Ovary (tissue), 9 donors: Measurements from ENCODE around the gene ARHGEF7. TPM values are rescaled to one million over a fixed set of nuclear protein-coding genes. Genes with fewer than 3 reads are reported as not detected.

ENCODE experiments used
- DNase-seq, 5 donors: peaks; one replicate each; pipeline ENCODE4 v3.0.0-alpha.2; 2019 to 2020
- H3K27ac ChIP-seq, 2 donors: fragments of 200-600 bp; one replicate each; pipeline versions ENCODE4 v1.5.1 to v1.8.0; 2019 to 2022
- H3K27me3 ChIP-seq: fragments of 200-600 bp; one replicate; pipeline ENCODE4 v1.8.0; 2022
- H3K36me3 ChIP-seq: fragments of 200-600 bp; sonication (generic); one replicate; pipeline ENCODE4 v1.5.1; 2019
- H3K4me1 ChIP-seq: one replicate; pipeline ENCODE4 v1.8.1; 2013; ENCODE audit warnings: mild to moderate bottlenecking, moderate library complexity; ENCODE audit not compliant: insufficient read depth
- H3K4me3 ChIP-seq: fragments of 200-600 bp; sonication (generic); one replicate; pipeline ENCODE4 v1.5.1; 2017
- H3K9me3 ChIP-seq, 2 donors: fragments of 200-600 bp in 1 of 2; sonication (generic) in 1 of 2; one replicate each; pipeline versions ENCODE4 v1.5.1 to v1.8.1; 2013 to 2019; ENCODE audit warnings: mild to moderate bottlenecking in 1 of 2, moderate library complexity in 1 of 2
- CTCF ChIP-seq, 3 donors: fragments of 450-650 bp in 2 of 3; fragments of 200-600 bp in 1 of 3; IDR thresholded peaks; one replicate each; pipeline versions ENCODE4 v1.5.1 to v1.8.0; 2016 to 2022; ENCODE audit warnings: antibody characterized with exemption in 3 of 3, mild to moderate bottlenecking in 1 of 3
- EP300 ChIP-seq: sonication (generic); formaldehyde crosslinking; IDR thresholded peaks from one replicate; pipeline ENCODE4 v1.6.1; 2017; ENCODE audit warnings: antibody characterized with exemption
- POLR2A ChIP-seq: fragments of 450-650 bp; IDR thresholded peaks from one replicate; pipeline ENCODE4 v1.6.1; 2017; ENCODE audit warnings: antibody characterized with exemption, mild to moderate bottlenecking, moderate library complexity
- WGBS, 3 donors: extraction: QIAGEN DNeasy Blood & Tissue Kit in 1 of 3; methylation state at CpG; one replicate each; pipeline versions ENCODE4 v1.1.5 to v1.1.7; 2013 to 2017; 5-methylcytosine and 5-hydroxymethylcytosine counted together
- intact Hi-C, 4 donors: fragments of 100-400 bp; cut with DNase I; formaldehyde crosslinking; loops; one replicate each; pipeline versions ENCODE4 v1.11.0 to v1.15.1; 2022 to 2023
- polyA plus RNA-seq, 2 donors: library from polyadenylated mRNA; stranded (reverse); fragments of 200-250 nt in 1 of 2; fragments of 350-450 nt in 1 of 2; fragmentation: Illumina TruSeq in 1 of 2; extraction: RNeasy Lipid Tissue Mini Kit (QIAGEN cat#74804) in 1 of 2; gene quantifications; one replicate each; pipeline ENCODE4 v1.2.3, GENCODE V29; 2013 to 2014
- total RNA-seq, 7 donors: library from RNA; depleted of rRNA in 2 of 7; stranded (reverse); fragments of >200 nt in 2 of 7; fragmentation: NEBNext Ultra II Directional in 3 of 7; extraction: Animal tissue kit (Norgen Biotek cat#: 25700) in 3 of 7; gene quantifications; one replicate each; pipeline versions ENCODE4 v1.1.0 to v1.2.4, GENCODE V29; 2016 to 2023
- donor health status: DM: no; HTN: no; CAD: no; lungs with moderate emphysema.
- donor health status: DM: no; HTN: no; CAD: no.
- donor health status: Bipolar disorder and iron deficiency.
- donor health status: DM: yes; HTN: yes; CAD: no.
- donor health status: DM: no; HTN: no; CAD: no.
- donor health status: DM: yes; HTN: yes; CAD: no.

Gene ARHGEF7
- total and polyA plus RNA-seq, 9 donors: 27.6 to 58.5 (median 52.2) TPM

- H3K27ac ChIP-seq: no peak overlapping the region
- H3K27me3 ChIP-seq: no peaks in the 10 kb centered on the region
- H3K4me3 ChIP-seq: no peak overlapping the region
- WGBS, 3 donors: 64 to 76% (median 68%) methylated on average over 4 of the region's 4 CpGs
- DNase-seq: no peak
- TF ChIP-seq CTCF (IDR thresholded peaks at IDR 0.05) (no peak), POLR2A (no peak), EP300 (no peak)
- H3K36me3 ChIP-seq: no peaks in the 10 kb centered on the region
- intact Hi-C loops: loop anchor here in 2 of 4 donors (10.0 kb wide), 2 partner anchors 55 to 295 kb away; partner anchors contain the start of gene ANKRD10 (in 1 of the 2)
- H3K4me1 ChIP-seq: peaks cover 6% of the 10 kb centered on the region
- H3K9me3 ChIP-seq: no peaks in the 10 kb centered on the region
These were observed 95.0 kb downstream of the ARHGEF7 start for GRCh38 chr13:111210091-111210490.

GRCh38 chr13:111210544-111211469, 95.7 kb downstream of the ARHGEF7 start:
- no peak overlapping the region for H3K4me3 ChIP-seq
- no peaks in the 10 kb centered on the region for H3K27me3 ChIP-seq
- intact Hi-C loops: loop anchor here in 2 of 4 donors (10.0 kb wide), 2 partner anchors 56 to 296 kb away; partner anchors contain the start of gene ANKRD10 (in 1 of the 2)
- no peaks in the 10 kb centered on the region for H3K9me3 ChIP-seq
- H3K27ac ChIP-seq: no peak overlapping the region
- H3K4me1 ChIP-seq: peaks cover 6% of the 10 kb centered on the region
- TF ChIP-seq EP300 (no peak), CTCF (IDR thresholded peaks at IDR 0.05) (no peak), POLR2A (no peak)
- H3K36me3 ChIP-seq: no peaks in the 10 kb centered on the region
- 21 to 31% (median 21%) methylated on average over 15 of the region's 15 CpGs for WGBS, 3 donors
- no peak for DNase-seq

- no peaks in the 10 kb centered on the region for H3K27me3 ChIP-seq
- WGBS, 3 donors: 74 to 86% (median 82%) methylated on average over 13 of the region's 13 CpGs
- no peaks in the 10 kb centered on the region for H3K36me3 ChIP-seq
- intact Hi-C loops: loop anchor here in 2 of 4 donors (10.0 kb wide), 2 partner anchors 57 to 297 kb away; partner anchors contain the start of gene ANKRD10 (in 1 of the 2)
- H3K27ac ChIP-seq: no peak overlapping the region
- H3K9me3 ChIP-seq: no peaks in the 10 kb centered on the region
- H3K4me3 ChIP-seq: no peak overlapping the region
- no peak for DNase-seq
- peaks cover 9% of the 10 kb centered on the region for H3K4me1 ChIP-seq
- TF ChIP-seq POLR2A (no peak), CTCF (IDR thresholded peaks at IDR 0.05) (no peak), EP300 (no peak)
These were observed 96.8 kb downstream of the ARHGEF7 start for GRCh38 chr13:111211789-111212516.

GRCh38 chr13:111212517-111212873, 97.4 kb downstream of the ARHGEF7 start:
- Histone ChIP-seq H3K4me3 (no peak overlapping the region), H3K9me3 (no peaks in the 10 kb centered on the region), H3K27me3 (no peaks in the 10 kb centered on the region), H3K36me3 (no peaks in the 10 kb centered on the region), H3K27ac (no peak overlapping the region), H3K4me1 (peaks cover 12% of the 10 kb centered on the region)
- WGBS, 3 donors: 73 to 80% (median 79%) methylated on average over 4 of the region's 4 CpGs
- intact Hi-C loops: loop anchor here in 2 of 4 donors (10.0 kb wide), 2 partner anchors 58 to 298 kb away; partner anchors contain the start of gene ANKRD10 (in 1 of the 2)
- TF ChIP-seq EP300 (no peak), POLR2A (no peak), CTCF (IDR thresholded peaks at IDR 0.05) (no peak)
- DNase-seq: no peak
